K562 (cell line): ENCODE data around the gene SUCLG1. TPM values are rescaled to one million over a fixed set of nuclear protein-coding genes. Genes with fewer than 3 reads are reported as not detected.

ENCODE experiments used
- CTBP1 ChIP-seq: fragments of 450-650 bp; IDR thresholded peaks from 2 replicates; pipeline ENCODE4 v1.6.1; 2016; ENCODE audit warnings: borderline replicate concordance
- E2F6 ChIP-seq, 2 experiments: IDR thresholded peaks; 2 replicates each; pipeline ENCODE4 v1.6.1; 2011; ENCODE audit warnings: borderline replicate concordance in 1 of 2, control low read depth in 1 of 2, low read depth in 1 of 2, low read length in 1 of 2, mild to moderate bottlenecking in 1 of 2, mixed read lengths in 1 of 2, moderate library complexity in 1 of 2; ENCODE audit not compliant: insufficient read depth in 1 of 2, insufficient read length in 1 of 2, poor library complexity in 1 of 2, severe bottlenecking in 1 of 2; ENCODE audit errors: extremely low read depth in 1 of 2
- ELK3 ChIP-seq: fragments of 450-650 bp; formaldehyde crosslinking; IDR thresholded peaks from 2 replicates; pipeline ENCODE4 v1.4.0; 2020; ENCODE audit warnings: mild to moderate bottlenecking
- HCFC1 ChIP-seq: IDR thresholded peaks from 2 replicates; pipeline ENCODE4 v1.6.1; 2012; ENCODE audit warnings: low read depth, low read length, improper control_type of control experiment
- HINFP ChIP-seq: fragments of 450-650 bp; conservative IDR thresholded peaks from 2 replicates; pipeline ENCODE4 v1.6.1; 2016; ENCODE audit warnings: missing genetic modification characterization, low read depth, mild to moderate bottlenecking, control low read depth, missing compliant biosample characterization
- LEF1 ChIP-seq: fragments of 450-650 bp; IDR thresholded peaks from 2 replicates; pipeline ENCODE4 v1.6.1; 2016; ENCODE audit warnings: mild to moderate bottlenecking
- U2AF2 ChIP-seq: fragments of 200-400 bp; formaldehyde crosslinking; optimal IDR thresholded peaks from 2 replicates; pipeline ENCODE3; 2017; ENCODE audit warnings: low read depth, mild to moderate bottlenecking, low read length
- XRCC4 ChIP-seq: IDR thresholded peaks from one replicate; pipeline ENCODE4 v1.6.1; 2011; ENCODE audit not compliant: insufficient read depth, insufficient read length; ENCODE audit errors: extremely low read depth
- ZBTB17 ChIP-seq: fragments of 450-650 bp; formaldehyde crosslinking; IDR thresholded peaks from 2 replicates; pipeline ENCODE4 v1.4.0; 2020; ENCODE audit warnings: mild to moderate bottlenecking
- ZNF395 ChIP-seq: fragments of 200-800 bp; sonication (Bioruptor generic); IDR thresholded peaks from 2 replicates; pipeline ENCODE4 v1.6.1; 2017; ENCODE audit warnings: missing genetic modification characterization, missing compliant biosample characterization
- polyA plus RNA-seq, 8 experiments: library from polyadenylated mRNA; depleted of rRNA in 4 of 8; stranded (reverse) in 5 of 8; unstranded in 3 of 8; fragments of >200 nt; fragmentation: Nextera tagmentation in 2 of 8; fragmentation: Illumina TruSeq in 1 of 8; extraction: Ambion mirVana in 2 of 8; extraction: Trizol in 1 of 8; gene quantifications; 2 replicates each; pipeline versions ENCODE4 v1.2.1 to v1.2.3, GENCODE V29; 2011 to 2014; ENCODE audit warnings: inconsistent platforms in 1 of 8, missing spikeins in 1 of 8
- total RNA-seq, 7 experiments: library from RNA; depleted of rRNA in 6 of 7; stranded (reverse); fragments of >200 nt in 6 of 7; fragmentation: Illumina TruSeq in 2 of 7; extraction: Trizol in 2 of 7; gene quantifications; 2 replicates each; pipeline versions ENCODE4 v1.2.1 to v1.2.3, GENCODE V29; 2011 to 2021; ENCODE audit warnings: low replicate concordance in 1 of 7
- TF ChIP-seq, protein P1 (sequence below): fragments of 450-650 bp; IDR thresholded peaks from one replicate; pipeline ENCODE4 v1.6.1; 2018; ENCODE audit warnings: mild to moderate bottlenecking, moderate library complexity; ENCODE audit not compliant: partially characterized antibody
- TF ChIP-seq, protein P2 (sequence below), 2 experiments: IDR thresholded peaks; 2 replicates each; pipeline ENCODE4 v1.6.1; 2012; ENCODE audit warnings: improper control_type of control experiment in 2 of 2, low read depth in 2 of 2, low read length in 2 of 2, borderline replicate concordance in 1 of 2
- TF ChIP-seq, protein P3 (sequence below): fragments of 250-450 bp; sonication (Bioruptor Pico); IDR thresholded peaks from 2 replicates; pipeline ENCODE4 v1.8.0; 2021; ENCODE audit warnings: borderline replicate concordance, mild to moderate bottlenecking, moderate library complexity; ENCODE audit not compliant: poor library complexity, severe bottlenecking

The SUCLG1 gene
- total and polyA plus RNA-seq, 9 of the 15 experiments (the other 6 are each of a cell fraction or from before 2014, with no cell fraction given) = 90.5 to 325 (median 115) TPM

DNA sequence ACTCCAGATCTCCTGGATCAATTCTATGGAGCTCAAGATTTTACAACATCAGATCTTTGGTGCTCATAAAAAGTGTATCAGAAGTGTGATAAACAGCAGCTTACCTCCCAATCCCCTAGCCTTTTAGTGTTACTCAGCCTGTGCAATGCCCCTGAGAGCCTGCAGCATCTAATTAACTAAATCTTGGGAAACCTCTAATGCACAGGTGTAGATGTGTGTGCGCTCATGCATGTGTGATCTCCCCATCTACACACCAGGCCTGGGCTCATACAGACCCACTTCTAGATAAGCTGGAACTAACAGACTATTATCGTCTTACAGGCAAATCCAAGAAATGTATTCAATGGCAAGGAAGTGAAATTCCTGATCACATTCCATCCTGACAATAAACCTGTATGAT lies 7.5 kb downstream of the SUCLG1 start (continued):
- no peak for TF ChIP-seq XRCC4
- TF ChIP-seq, protein P1, sequence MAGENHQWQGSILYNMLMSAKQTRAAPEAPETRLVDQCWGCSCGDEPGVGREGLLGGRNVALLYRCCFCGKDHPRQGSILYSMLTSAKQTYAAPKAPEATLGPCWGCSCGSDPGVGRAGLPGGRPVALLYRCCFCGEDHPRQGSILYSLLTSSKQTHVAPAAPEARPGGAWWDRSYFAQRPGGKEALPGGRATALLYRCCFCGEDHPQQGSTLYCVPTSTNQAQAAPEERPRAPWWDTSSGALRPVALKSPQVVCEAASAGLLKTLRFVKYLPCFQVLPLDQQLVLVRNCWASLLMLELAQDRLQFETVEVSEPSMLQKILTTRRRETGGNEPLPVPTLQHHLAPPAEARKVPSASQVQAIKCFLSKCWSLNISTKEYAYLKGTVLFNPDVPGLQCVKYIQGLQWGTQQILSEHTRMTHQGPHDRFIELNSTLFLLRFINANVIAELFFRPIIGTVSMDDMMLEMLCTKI = no peak
- TF ChIP-seq CTBP1 = no peak
- TF ChIP-seq, protein P2, sequence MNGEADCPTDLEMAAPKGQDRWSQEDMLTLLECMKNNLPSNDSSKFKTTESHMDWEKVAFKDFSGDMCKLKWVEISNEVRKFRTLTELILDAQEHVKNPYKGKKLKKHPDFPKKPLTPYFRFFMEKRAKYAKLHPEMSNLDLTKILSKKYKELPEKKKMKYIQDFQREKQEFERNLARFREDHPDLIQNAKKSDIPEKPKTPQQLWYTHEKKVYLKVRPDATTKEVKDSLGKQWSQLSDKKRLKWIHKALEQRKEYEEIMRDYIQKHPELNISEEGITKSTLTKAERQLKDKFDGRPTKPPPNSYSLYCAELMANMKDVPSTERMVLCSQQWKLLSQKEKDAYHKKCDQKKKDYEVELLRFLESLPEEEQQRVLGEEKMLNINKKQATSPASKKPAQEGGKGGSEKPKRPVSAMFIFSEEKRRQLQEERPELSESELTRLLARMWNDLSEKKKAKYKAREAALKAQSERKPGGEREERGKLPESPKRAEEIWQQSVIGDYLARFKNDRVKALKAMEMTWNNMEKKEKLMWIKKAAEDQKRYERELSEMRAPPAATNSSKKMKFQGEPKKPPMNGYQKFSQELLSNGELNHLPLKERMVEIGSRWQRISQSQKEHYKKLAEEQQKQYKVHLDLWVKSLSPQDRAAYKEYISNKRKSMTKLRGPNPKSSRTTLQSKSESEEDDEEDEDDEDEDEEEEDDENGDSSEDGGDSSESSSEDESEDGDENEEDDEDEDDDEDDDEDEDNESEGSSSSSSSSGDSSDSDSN (IDR thresholded peaks at IDR 0.05; ENCODE audit: borderline replicate concordance in 1 of 2, low read depth in 2 of 2, low read length in 2 of 2) = no peak
- no peak for TF ChIP-seq ZBTB17 (CRISPR knock-in tag)
- no peak for TF ChIP-seq ZNF395 (CRISPR knock-in tag)
- no peak for TF ChIP-seq U2AF2
- no peak for TF ChIP-seq ELK3
- no peak for TF ChIP-seq LEF1
- TF ChIP-seq HCFC1 = no peak
- TF ChIP-seq, protein P3, sequence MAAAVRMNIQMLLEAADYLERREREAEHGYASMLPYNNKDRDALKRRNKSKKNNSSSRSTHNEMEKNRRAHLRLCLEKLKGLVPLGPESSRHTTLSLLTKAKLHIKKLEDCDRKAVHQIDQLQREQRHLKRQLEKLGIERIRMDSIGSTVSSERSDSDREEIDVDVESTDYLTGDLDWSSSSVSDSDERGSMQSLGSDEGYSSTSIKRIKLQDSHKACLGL (CRISPR knock-in tag) = no peak
- TF ChIP-seq HINFP (tag) = no peak
- TF ChIP-seq E2F6 (IDR thresholded peaks at IDR 0.05; ENCODE audit: borderline replicate concordance in 1 of 2, extremely low read depth in 1 of 2, insufficient read depth in 1 of 2, insufficient read length in 1 of 2, low read depth in 1 of 2, low read length in 1 of 2, poor library complexity in 1 of 2, severe bottlenecking in 1 of 2) = no peak
